ENCODE results near the gene CRYBB3.
"Not testable (repeated sequence)": the region's sequence is repeated elsewhere in the genome, so short reads cannot be mapped to it uniquely, and the experiment has no call there.

The CRYBB3 gene

DNA sequence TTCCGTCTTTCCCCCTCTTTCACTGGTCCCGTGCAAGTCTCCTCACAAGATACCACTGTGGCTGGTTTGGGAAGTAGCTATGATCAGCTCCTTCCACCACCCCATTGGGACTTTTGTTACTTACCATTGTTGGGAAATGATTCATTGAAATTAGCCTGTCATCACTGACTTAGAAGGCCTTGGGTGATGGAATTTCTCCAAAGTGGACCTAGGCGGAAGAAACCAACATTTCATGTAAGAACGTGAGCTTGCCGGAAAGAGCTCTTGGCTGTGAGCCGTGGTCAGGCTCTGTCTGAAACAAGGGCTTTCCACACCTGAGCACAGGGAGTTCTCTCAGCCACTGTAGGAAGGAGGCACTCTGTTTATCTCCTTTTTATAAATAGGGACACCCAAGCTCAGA is 23.5 kb upstream of the CRYBB3 start:
- DNase-seq, result no peak

DNA sequence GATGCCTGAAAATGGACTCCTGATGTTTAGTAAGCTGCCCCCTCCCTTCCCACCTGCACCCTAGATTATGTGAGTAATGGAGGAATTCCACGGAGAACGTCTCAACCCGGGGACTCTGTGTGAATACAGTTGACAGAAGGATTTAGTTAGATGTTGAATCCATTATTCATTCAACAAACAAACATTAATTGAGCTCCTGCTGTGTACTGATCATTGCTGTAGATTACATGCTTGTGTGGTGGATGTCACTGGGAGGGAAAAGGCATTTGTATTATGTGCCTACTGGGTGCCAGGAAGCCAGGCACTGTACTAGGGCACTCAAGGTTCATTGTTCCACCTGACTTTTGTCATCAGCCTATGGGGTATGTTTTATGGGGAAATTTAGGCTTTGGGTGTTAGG is 22.9 kb upstream of the CRYBB3 start:
- DNase-seq, result no peak

DNA sequence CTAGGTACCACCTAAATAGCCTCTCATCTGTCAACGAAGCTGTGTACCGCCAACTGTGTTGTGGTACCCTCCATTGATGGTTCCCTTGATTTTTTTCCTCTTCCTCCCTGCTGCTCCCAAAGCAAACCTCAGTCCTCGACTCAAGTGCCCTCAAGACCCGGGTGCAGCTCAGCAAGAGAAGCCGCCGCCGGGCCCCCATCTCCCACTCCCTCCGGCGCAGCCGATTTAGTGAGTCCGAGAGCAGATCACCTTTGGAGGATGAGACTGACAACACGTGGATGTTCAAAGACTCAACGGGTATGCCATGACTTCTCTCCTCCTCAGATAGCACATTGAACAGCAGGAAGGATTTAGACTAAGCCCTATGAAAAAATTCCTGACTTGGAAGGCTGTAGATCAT is 22.4 kb upstream of the CRYBB3 start:
- DNase-seq, result no peak

DNA sequence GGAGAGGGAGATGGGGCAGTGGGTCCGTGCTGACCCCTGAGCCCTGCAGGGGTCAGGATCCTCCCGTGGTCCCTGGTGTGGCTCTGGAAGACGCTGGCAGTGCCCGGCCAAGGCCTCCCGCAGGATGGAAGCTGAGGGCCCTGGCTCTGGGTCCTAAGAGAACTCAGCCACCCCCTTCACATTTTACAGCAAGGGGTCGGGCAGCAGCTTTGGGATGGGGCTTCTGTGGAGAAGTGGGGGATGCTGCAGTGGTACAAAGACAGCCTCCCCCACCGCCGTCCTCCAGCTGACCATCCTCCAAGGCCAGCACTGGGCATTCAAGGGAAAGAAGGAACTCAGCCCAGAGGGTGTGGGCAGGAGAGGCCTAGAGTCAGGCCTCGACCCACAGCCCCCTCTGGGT is 21.8 kb upstream of the CRYBB3 start:
- no peak for DNase-seq

DNA sequence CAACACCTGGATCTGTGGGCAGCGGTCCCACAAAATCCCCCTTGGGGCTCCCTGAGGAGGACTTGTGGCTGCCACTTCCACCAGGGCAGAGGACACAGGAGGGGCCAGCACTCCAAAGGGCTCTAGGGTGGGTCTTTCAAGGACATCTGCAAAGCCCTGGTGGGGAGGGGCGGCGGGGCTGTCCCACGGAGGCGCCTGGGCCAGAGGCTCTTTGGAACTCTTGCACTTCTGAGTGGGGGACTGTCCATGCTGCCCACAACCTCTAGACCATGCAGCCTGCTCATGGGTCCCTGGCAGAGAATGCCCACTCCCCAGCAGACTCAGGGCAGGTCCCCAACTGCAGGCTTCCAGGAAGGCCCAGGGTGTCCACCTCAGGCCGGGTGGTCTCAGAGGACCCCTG is 21.3 kb upstream of the CRYBB3 start:
- DNase-seq, result not testable (repeated sequence)

GRCh38 chr22:25178869-25179631 is 20.6 kb upstream of the CRYBB3 start:
- not testable (repeated sequence) for DNase-seq

- no peak for DNase-seq
Observed at GRCh38 chr22:25182131-25183110, 17.2 kb upstream of the CRYBB3 start.

DNA sequence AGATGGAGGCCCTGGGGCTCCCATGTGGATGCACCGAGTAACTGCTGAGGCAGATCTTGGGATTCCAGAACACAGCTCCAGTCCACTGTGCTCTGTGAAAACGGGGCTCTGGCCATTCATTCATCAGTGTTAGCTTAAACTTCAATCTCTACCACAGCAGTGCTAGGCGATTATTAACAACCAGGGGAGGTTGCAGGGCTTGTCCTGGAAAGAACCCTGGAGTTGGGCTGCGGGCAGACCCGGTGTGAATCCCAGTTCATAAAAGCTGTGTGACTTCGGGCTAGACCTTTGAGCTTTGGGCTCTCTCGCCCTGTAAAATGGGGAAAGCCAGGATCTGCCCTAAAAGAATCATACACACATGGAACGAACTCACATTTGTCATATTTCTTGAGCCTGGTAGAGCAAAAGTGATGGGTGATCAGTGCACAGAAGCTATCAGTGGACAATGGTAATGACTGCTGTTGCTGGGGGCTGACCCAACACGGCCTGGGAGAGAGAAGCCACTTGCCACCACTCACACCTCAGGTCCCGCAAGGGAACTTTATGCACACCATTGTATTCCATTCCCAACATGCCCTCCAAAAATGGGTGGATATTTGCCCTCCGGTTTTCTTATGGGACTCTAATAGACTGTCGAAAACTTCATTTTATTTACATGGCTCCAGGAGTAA is 15.6 kb upstream of the CRYBB3 start:
- no peak for DNase-seq

GRCh38 chr22:25186140-25186539 is 13.5 kb upstream of the CRYBB3 start:
- no peak for DNase-seq

- DNase-seq, result no peak
Observed at GRCh38 chr22:25187469-25187868, 12.2 kb upstream of the CRYBB3 start.

DNA sequence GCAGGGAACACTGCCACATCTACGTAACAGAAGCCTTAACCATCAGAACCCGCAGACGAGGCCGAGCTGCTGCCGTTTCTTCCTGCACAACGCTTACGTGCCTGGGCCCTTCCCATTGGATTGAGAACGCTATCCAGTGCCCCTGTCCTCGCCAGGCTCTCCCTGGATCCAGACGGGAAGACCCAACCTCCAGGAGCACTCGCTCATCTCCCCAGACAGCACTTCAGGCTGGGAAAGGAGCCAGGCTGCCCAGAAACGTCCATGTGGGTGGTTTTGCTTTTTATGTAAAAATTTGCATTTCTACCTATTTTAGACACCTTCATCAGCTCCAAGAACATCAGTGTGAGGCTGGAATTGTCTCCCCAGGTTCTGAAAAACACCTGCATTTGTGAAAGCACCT is 7.3 kb upstream of the CRYBB3 start:
- DNase-seq, result no peak

DNA sequence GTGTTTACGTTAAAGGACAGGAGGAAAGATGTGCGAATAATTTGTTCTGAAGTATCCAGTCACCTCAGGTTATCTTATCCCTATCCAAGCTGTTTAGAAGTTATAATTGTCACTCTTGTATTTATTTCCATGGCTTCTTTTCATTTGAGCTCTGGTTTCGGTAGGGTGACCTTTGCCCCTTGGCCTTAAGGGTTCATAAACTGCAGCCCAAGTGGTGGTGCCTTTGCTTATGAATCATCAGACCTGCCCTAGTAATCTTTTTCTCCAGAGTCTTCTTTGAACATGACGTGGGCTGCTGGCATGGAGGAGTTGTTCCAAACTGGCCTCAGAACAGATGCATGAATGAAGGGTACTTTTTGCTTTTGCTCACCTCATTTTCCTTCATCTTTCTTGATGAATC is 6.5 kb upstream of the CRYBB3 start:
- no peak for DNase-seq

- DNase-seq, result no peak
Observed at GRCh38 chr22:25193548-25193947, 6.1 kb upstream of the CRYBB3 start.

GRCh38 chr22:25196326-25196725 is 3.3 kb upstream of the CRYBB3 start:
- no peak for DNase-seq

GRCh38 chr22:25197340-25197739 is 2.3 kb upstream of the CRYBB3 start:
- DNase-seq, result no peak

DNA sequence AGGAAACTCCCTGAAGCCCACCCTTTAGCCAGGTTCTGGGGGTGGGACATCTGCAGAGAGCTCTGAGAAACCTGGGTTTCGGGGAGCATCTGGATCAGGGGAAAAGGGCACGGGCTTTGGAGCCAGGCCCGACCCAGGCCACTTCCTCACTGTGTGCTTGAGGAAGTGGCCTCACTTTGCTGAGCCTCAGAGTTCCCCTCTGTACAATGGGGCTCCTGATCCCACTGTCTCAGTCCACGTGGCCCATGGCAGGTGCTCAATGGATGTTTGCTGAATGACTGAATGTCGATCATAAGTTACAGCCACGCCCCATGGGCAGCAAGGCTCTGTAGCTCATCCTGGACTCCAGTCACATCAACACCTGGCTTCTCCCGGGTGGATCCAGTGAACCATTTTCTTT is 1.3 kb downstream of the CRYBB3 start:
- DNase-seq, result no peak

DNA sequence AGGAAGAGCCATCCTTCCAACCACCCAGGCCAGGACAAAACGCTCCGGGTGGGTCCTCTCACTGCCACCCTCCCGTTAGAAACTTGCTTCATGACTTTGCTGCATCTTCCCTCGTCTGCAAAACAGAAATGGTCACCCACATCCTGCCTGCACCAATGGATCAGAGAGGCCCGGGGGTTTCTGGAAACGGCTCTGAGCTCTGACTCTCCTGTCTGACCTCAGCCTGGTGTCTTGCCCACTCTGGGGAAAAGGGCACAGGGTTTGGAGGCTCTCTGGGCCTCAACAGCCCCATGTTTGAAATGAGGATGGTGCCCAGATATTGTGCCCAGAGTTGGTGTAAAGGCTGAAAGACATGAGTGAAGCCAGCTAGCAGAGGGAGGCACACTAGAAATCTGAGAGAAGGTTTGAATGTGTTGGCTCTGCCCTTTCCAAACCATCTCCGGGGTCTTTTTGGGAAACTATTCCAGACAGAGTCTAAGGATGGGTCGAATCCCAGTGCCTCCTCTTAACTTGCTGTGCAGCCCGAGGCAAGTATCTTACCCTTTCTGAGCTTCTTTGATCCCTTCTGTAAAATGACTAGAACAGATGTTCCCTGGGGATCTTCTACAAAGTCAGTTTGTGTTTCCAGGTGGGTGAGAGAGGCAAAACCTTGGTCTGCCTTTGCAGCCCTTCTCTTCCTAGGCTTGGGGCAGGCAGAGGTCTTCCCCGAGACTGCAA is 2.1 kb downstream of the CRYBB3 start:
- DNase-seq, result no peak

DNA sequence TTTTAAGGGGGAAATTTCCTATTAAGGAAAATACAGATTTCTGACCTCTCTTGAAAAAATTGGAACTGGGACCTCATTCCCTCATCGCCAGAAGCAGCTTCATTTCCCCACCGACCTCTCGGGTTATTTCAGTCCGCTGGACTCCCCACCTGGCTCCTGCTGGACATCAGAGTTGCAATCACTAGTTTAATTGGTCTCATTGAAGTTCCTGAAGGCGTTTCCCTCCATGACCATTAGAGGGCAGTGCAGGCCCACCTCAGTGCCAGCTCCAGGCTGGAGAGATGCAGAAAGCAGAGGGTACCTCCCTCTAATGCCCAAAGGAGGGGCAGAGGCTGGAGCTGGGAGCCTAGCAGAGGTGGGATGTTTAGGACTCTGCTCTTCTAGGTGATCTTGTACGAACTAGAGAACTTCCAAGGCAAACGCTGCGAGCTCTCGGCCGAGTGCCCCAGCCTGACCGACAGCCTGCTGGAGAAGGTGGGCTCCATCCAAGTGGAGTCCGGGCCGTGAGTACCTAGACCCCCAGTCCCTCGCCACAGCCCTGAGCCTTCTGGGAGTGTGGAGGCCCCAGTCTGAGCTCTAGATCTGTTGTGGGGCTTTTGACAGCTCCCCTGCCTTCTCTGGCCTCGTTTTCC is 2.7 kb downstream of the CRYBB3 start:
- peak; percentile 30 to 52 for DNase-seq

- DNase-seq, result no peak
Observed at GRCh38 chr22:25203082-25203481, 3.4 kb downstream of the CRYBB3 start.

GRCh38 chr22:25204547-25204946 is 4.9 kb downstream of the CRYBB3 start:
- DNase-seq, result not testable (repeated sequence)

- DNase-seq, result no peak
Observed at GRCh38 chr22:25205847-25206246, 6.2 kb downstream of the CRYBB3 start.

DNA sequence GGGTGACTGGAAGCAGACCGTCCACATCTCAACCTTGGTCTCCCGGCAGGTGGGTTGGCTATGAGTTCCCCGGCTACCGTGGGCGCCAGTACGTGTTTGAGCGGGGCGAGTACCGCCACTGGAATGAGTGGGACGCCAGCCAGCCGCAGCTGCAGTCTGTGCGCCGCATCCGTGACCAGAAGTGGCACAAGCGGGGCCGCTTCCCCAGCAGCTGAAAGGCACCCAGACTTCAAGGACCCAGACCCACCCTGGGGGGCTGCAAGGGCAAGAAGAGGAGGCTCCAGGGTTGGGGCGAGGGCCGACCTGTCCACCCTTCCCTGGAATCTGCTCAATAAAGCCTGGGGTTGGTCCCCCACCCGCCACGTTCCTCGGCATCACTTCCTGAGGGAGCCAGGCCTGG is 7.3 kb downstream of the CRYBB3 start:
- no peak for DNase-seq
